Measurements from ENCODE around the gene CFAP251.
"Not testable (repeated sequence)": the region's sequence is repeated elsewhere in the genome, so short reads cannot be mapped to it uniquely, and the experiment has no call there.

The CFAP251 gene

GRCh38 chr12:121980191-121980891, 61.9 kb downstream of the CFAP251 start:
- FAIRE-seq = no peak

GRCh38 chr12:121980892-121981272, 62.5 kb downstream of the CFAP251 start:
- FAIRE-seq = no peak

DNA sequence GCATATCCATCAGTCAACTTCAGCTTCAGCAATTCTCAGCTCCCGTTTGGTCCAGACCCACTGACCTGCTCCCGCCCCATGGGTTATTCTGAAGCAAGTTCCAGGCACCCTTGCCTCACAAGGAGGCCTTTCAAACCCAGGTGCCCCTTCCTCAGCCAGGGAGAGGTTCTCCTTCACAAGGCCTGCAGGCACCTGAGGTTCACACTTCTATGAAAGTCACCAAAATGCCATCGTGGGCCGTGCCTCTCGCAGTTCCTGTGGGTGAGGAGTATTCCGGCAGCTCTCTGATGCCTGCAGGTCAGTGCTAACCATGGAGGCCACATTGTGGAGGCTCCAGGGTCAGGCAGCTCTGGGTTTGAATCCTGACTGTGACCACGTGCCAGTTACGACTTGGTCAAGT, 63.1 kb downstream of the CFAP251 start:
- FAIRE-seq = no peak

GRCh38 chr12:121982950-121983349, 64.6 kb downstream of the CFAP251 start:
- no peak for FAIRE-seq

DNA sequence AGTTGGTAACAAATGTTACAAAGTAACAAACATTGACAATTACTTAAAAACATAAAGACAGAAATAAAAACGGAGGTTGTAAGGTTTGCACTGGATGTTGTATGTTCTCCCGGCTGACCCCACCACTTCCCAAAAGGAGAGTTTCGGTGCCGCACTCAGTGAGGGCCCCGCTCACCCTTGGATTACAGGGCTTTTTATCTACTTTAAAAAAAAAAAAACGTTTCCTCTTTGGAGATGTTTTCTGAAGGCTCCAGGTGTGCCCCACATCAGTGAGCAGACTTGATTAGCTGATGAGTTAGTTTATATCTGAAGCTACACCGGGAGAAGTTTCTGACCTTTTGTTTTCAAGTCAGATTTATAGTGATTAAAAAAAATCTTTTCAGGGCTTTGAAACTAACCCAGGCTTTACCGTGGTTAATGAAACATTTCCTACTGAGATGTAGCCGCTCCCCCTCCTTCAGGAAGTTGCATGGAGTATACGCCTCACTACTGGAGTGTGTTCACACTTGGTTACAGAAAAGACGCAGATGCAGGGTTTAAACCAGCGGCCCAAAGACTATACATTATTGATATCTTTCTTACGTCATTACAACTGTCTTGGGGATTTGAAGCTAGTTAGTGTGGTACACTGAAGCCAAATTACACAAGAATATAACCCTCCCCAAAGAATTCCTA, 65.3 kb downstream of the CFAP251 start:
- no peak for FAIRE-seq

DNA sequence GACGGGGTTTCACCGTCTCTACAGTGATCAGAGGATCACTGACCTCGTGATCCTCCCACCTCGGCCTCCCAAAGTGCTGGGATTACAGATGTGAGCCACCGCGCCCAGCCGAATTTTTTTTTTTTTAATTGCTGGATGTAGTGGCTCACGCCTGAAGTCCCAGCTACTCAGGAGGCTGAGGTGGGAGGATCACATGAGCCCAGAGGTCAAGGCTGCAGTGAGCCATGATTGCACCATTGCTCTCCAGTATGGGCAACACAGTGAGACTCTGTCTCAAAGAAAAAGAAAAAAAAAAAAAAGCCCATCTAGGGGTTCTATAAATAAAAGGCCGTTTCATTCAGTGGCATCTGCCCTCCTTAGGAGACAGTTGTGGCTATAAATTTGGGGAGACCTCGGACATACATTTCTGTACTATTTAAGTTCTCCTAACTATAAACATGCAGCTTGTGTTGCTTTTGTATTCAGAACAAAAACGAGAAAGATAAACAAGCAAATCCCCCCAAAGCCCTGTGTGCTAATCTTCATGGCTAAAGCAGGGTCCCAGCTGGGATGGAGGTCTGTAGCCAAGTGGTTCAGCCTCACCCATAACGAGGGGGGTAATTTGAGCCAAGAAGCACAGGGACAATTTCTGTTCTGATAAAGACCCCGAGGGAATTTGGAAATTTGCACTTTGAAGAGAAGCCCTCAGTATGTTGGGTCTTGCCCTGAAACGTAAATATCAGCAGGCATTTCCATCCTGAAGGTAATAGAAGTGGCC, 68.3 kb downstream of the CFAP251 start:
- no peak for FAIRE-seq

DNA sequence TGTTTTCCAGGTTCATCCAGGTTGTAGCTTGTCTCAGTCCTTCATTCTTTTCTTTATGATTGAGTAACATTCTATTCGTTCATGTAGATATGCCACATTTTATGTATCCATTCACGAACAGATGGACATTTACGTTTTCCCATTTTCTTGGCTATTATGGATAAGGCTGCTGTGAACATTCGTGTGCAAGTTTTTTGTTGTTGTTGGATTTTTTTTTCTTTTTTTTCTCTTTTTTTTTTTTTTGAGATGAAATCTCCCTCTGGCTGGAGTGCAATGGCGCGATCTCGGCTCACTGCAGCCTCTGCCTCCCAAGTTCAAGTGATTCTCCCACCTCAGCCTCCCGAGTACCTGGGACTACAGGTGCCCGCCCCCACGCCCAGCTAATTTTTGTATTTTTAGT, 70.1 kb downstream of the CFAP251 start:
- FAIRE-seq = not testable (repeated sequence)

DNA sequence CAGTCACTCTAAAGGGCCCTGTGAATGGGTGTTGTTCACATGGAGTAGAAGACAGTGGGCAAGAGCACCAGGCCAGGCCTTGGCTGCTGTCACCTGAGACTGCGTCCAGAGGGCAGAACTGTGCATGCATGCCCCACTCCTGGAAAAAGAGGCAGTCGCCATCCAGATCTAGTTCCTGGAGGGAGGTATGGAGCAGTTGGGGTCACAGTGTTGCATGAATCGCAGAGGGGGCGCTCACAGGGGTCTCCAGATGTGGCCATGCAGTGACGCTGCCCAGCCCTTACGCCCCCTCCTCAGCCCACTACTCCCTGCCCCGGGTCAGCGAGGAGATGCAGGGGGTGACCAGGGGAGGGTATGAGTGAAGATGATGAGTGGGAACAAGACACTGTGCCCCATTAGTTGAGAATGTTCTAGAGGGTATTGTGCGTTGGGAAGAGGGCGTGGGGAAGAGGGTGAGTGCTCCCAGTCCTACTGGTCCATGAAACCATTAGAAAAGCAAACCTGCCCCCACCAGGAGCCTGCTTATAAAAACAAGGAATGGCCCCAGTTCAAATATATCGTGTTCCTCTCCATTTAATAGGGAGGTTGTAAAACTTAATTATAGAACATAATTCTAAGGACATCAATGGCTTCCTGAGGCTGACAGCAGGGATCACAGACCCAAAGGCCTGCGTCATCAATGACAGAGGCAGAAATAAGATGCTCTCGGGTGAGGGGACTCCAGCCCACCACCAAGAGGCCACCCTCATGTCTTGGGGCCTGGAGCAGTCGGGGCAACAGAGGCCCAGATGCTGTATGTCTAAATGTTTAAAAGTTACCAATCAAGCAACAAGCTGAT, 71.1 kb downstream of the CFAP251 start:
- FAIRE-seq = no peak

DNA sequence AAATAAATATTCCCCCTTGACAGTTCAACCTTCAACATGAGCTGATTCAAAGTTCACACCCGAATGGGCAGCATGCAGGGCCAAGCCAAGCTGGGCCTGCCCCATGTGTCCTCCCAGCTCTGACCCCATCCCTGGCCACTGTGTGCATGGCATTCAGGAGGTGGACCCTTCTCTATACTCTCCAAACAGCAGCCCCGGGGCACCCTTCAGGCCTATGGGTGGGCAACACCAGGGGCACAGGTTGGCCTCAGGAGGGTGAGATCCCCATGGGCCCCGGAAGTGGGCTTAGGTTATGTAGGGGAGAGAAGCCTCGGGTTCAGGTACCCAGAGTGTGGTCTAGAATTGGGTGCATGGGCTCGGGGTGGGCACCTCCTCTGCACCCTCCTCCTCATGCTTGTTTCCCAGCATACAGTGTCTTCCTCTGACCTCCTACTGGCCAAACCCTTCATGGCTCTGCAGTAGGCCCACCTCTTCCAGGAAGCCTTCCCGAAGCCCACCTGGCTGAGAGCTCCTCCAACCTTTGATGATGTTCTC, 71.8 kb downstream of the CFAP251 start:
- no peak for FAIRE-seq

DNA sequence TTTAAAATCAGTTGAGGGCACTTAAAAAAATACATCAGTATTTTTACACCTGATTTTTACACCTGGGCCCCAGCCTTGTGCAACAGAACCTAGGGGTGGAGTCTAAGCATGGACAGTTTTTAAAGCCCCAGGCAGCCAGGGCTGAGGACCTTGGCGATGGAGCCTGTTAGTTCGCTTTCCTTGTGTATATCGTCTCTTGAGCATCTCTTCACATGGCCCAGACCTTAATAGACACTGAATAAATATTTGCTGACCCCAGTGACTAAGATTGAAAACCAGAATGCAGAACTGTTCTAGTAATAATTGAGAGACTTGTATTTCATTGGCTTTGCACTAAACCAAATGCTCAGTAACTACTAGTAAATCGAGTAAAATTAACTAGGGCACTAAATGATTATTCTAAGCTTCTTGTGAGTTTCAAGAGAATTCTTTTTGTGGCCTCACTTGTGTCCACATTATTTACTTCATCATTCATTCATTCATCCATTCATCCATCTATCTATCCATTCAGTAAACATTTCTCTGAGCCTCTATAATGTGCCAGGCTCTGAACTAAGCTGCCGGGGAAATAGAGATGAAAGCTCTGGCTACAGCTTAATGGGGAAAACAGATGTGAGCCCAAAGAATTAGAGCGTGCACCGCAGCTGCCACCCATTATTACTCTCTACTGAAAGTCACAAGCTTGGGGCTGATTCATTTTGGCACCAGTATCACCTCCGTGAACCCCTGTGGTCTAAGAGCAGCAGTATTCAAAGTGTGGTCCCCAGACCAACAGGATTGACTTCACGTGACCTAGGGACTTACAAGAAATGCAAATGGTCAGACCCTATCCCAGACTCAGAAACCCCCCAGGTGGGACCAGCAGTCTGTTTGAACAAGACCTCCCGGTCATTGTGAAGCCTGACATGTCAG, 72.6 kb downstream of the CFAP251 start:
- FAIRE-seq = no peak

DNA sequence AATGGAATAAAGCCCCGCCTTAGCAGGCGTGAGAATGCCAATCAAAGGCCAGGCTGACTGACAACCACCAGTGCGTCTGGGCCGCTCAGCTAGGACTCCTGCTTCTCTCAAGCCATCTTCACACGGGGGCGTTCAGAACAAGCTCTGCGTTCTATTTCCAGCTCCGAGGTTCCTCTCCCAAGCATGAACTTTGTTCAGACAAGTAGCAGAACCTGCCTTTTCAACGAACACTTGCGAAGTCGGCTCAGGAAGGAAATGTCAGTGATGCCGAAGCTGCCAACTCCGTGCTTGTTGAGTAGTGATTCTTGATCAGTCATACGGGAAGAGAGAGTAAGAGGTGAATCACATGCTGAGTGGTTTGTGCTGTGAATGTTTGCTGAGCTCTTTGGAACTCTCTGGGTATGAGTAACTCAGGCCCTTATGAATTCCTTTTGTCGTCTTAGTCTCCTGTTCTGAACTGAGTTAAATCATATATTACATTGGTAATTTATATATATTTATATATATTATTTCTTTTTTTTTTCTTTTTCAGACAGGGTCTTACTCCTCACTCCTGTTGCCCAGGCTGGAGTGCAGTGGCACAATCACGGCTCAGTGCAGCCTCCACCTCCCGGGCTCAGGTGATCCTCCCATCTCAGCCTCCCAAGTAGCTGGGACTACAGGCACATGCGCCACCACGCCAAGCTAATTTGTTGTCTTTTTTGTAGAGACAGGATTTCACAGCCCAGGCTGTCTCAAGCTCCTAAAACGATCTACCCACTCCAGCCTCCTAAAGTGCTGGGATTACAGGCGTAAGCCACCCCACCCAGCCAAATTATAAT, 73.9 kb downstream of the CFAP251 start:
- FAIRE-seq = no peak

DNA sequence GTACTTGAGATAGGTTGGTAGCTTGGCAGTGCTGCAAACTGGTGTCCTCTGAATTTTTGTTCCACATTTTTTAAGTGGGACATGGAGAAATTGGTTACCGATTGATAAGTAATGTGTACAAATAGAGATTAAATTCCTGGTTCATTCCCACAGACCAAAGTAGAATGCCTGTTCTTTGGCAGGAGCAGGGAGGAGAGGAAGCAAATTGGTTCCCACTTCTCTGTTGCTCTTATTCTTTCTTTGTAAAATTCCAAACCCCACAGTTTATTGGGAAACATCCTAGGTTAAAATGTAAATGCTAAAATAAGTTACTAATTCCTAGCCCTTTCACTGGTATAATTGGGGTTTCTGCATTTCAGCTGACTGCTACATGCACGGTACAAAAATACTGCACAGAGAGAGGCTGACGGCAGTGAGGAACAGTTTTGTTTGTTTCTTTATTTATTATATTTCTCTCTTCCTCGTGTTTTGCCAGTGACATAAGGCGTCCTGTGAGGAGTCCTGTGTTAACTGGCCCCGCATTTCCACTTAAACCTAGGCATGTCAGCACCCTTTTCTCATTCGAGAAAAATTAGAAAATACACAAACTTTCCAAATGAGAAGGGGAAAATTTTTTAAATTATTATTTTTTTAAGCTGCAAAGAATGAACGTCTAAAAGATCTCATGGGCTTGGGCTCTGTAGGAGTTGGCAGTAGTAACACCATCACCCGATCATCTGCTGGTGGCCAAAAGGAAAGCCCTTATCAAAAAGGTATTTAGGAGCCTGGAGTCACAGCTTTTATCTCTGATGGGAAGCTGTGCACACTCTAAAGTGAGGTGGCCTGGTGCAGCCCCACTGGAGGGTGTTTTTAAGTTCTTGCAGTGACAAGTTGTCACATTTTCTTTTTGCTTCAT, 77.9 kb downstream of the CFAP251 start:
- no peak for FAIRE-seq

GRCh38 chr12:121996945-121997612, 78.7 kb downstream of the CFAP251 start:
- no peak for FAIRE-seq

DNA sequence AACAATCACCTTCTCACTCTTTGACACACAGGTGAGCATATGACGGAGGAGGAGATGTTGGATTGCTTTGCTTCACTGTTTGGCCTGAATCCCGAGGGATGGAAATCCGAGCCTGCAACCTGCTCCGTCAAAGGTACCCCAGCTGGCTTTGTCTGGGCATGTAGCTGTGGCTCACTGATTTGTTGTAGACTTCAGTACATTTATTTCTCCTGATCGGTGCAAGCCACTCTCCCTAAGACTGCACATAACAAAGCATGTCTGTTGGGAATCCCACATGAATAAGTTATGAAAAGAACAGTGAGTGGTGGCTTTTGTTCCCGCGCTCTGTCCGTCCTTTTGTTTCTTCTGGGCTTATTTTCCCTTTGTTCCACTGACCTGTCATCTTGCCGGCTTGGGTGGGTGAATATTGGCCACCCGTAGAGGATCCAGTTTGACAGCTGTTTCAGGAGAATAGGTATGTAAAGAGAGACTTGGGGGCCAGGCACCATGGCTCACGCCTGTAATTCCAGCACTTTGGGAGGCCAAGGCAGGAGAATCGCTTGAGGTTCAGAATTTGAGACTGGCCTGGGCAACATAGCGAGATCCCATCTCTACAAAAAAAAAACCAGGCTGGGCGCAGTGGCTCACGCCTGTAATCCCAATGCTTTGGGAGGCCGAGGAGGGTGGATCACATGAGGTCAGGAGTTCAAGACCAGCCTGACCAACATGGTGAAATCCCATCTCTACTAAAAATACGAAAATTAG, 83.2 kb downstream of the CFAP251 start:
- FAIRE-seq = no peak

DNA sequence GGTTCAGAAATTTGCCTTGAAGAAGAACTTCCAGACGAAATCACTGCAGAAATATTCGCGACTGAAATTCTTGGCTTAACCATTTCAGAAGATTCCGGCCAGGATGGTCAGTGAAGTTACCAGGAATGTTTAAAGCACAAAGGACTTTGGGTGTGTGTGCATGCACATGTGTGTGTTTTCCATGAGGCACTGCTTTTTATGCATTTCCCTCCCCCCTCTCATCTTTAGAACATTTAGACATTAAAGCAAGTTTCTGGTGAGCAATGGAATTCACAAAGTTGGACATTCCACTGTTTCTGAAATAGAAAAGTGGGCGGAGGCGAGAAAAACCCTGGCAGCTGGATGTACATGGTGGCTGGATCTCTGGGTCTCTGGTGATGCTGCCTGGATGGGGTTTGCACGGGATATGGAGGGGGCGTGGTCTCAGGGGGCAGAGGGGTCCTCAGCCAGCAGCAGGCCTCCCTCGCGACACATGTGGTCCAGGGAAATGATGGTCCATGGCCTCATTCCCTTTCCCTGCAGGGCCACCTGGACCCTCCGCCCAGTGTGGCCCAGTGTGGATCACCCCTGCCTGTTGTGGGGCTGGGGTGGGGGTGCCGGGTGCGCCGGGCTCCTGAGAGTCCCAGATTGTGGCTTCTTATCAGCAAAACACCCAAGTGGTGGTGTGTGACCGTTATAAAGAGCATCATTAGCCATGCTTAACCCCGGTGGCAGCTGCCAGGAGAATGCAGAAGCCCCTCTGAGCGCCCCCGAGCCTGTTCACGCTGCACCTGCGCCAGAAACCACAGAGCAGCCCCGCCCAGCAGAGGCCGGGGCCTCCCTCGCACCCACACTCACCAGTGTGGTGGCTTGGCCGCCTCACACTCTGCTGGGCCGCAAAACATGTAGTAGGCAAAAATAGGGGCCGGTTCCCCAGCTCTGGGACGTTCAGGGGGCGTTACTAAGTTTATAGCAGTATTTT, 85.5 kb downstream of the CFAP251 start:
- no peak for FAIRE-seq

DNA sequence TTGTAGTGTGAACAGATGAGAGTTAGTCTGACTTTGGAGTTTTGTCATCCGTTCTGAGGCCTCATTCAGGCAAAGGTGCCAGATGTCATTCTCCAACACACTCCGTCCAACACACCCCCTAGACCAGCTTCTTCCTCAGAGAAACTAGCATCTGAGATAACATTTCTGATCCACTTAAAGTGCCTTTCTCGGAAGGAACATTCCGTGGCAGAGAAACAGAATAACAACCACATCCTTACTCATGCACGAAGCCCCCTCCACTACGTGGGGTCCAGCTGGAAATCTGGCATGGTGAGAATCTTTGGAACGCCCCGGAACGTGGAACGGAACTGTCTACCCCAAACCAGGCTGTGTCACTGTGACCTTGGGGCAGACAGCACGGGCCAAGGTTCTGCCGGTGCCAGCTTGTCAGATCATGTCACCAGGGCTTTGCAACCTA, 86.3 kb downstream of the CFAP251 start:
- no peak for FAIRE-seq

GRCh38 chr12:122005252-122005776, 86.9 kb downstream of the CFAP251 start:
- FAIRE-seq = no peak

Data from A204.1 (cell line).